Activated T-cell treated with anti-CD3 and anti-CD28 coated beads for 1 hour (primary cell): ENCODE data around the gene NSMCE1.

Source experiments
- DNase-seq: peaks from one replicate; pipeline ENCODE4 v3.0.0-alpha.2; 2020; ENCODE audit warnings: low read depth

Gene NSMCE1

DNA sequence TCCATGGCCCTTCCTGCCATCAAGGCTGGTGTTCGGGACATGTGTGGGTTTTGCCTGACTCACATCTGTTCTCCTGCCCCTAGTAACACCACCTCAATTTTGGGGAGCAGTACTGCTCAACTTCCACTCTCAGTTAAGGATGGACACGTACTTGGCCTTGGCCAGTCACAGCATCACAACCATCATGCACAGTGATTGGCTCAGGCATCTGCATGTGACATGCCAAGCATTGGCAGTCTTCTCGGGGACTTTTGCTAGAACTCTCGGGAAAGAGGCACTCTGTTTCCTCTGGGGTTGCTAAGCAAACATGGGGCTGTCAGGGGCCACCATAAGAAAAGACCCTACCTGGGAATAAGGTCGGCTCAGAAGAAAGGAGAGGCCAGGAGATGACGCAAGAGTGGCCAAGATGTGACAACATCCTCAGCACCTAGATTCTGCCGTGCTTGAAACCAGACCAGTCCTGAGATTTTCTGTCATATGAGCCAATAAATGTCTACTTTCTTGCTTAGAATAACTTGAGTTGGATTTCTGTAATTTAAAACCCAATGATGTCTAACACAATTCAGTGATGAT is 77.1 kb downstream of the NSMCE1 start:
- DNase-seq: no peak

DNA sequence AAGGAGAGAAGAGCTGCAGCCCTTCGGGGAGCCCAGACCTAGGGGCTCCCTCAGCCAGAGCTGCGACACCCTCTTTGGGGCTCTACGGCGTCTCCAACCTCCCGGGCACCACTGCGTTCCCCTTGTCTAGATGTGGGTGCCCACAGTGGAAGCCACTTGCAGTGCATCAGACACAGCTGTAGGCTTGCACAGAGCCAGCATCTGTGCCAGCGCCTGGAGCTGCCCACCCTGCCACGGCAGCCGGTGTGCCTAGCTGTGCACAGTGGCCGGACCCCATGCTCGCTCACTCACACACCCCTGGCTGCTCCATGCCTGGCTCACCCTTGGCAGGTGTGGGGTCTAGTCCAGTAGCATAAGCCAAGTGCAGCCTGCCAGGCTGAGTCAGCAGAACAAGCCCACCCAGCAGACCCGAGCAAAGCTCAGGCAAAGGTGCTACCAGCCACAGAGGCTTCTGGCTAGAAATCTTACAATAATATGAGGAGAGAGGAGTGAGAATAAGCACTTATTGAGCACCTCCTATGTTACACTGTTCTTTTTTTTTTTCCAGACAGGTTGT is 78.2 kb downstream of the NSMCE1 start:
- no peak for DNase-seq

- DNase-seq: no peak
Measured at GRCh38 chr16:27189335-27189972, 79.1 kb downstream of the NSMCE1 start.

GRCh38 chr16:27188633-27189032 is 79.9 kb downstream of the NSMCE1 start:
- no peak for DNase-seq

DNA sequence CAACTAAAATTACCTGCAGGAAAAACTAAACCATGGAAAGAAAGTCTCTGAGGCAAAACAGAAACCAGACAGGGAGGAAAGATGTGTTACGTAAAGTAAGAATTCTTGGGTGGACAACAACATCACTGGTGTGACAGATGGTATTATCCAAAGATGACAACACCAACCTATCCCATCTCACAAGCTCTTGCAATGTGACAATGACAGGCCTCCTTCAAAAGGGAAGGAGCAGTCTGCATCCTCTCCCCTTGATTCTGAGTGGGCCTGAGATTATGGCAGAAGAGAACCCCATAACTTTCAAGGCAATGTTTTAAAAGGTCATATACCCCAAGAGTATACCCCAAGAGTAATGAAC is 82.8 kb downstream of the NSMCE1 start:
- no peak for DNase-seq

- DNase-seq: no peak
Measured at GRCh38 chr16:27182906-27183405, 85.6 kb downstream of the NSMCE1 start.

DNA sequence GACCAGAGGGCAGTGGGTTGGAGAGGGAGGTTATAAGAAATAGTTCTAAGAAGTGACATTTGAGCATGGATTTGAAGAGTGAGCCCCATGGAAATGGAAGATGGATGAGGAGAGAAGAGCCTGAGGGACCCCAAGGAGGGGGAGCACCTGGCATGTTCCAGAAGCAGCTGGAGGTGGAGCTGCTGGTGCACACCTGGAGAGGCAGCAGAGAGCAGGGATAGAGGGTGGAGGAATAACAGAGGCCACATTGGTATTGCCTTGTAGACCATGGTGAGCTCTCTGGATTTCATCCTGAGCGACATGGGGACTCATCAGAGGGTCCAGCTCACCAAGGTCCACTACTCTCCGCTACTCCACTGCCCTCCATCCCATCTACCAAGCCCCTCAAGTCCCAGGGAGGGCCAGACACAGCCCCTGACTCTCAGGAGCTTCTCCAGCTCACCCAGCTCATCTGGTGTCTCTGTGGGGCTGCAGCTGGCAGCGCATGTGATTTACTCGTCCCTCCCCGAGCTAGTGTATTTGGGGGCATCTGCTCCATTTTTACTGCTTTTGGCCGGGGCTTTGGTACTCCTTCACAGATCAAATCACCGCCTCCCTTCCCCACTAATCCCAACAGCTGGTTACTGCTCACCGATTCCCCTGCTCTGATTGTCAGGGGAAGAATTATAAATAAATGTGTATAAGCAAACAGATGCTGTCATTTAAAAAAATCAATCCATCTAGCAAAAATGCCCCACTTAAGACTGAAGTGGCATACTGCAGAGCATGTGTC is 87.4 kb downstream of the NSMCE1 start:
- DNase-seq: no peak

DNA sequence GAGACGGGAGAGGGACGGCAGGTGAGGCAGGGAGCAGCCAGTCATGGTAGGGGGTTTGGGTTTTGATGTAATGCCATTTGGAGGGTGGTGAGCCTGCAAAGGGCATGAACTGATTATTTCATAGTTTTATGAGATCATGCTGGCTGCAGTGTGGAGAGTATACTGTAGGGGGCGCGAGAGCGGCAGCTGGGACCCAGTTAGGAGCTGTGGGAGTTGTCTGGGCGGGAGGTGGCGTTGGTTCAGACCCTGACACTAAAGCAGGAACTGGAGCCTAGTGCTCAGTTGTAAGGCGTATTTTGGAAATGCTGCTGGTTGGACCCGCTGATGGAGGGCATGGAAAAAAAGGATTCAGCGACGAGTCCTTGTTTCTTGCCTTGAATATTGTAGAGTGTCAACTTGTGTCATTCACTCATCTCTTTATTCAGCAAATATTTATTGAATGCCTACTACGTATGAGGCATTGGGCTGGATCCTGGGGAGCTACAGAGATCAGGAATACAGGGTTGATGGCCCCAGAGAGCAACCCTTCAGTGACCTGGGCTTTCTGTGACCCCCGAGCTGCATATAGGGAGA is 89.0 kb downstream of the NSMCE1 start:
- peak; percentile 79 for DNase-seq

GRCh38 chr16:27177031-27177774 is 91.4 kb downstream of the NSMCE1 start:
- no peak for DNase-seq

DNA sequence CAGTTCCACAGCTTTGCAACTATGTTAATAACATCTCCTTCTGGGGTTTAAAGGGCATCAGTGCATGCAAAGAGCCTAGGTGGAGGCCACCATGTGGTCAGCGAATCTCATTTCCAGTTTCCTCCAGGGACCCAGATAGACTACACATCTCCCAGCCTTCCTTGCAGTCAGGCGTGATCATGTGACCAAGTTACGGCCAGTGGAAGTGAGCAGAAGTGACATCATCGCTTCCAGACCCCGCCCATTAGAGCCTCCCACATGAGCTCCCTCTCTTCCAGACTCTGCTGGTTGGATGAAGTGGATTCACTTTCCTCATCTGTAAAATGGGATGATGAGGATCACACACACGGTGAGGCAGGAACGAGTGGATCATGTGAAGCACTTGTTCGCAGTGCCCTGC is 92.7 kb downstream of the NSMCE1 start:
- DNase-seq: no peak
